IMR-90 (cell line): ENCODE data around the gene ATMIN. TPM values are rescaled to one million over a fixed set of nuclear protein-coding genes. Genes with fewer than 3 reads are reported as not detected.

Experiments
- ATAC-seq: fragments of 200-7000 bp; cut with Tn5 transposase; 2 replicates; pipeline ENCODE4 v1.9.1; 2020; ENCODE audit warnings: low read depth, mild to moderate bottlenecking, moderate library complexity
- BruUV-seq: library from RNA; stranded (reverse); fragments of 400-500 nt; replicated peaks from 2 replicates; lab custom pipeline; 2021; lab: Mats Ljungman, UMichigan
- CTCF ChIA-PET: fragments of 300-600 bp; formaldehyde crosslinking; extraction: SDS; loops from one replicate; lab custom pipeline; 2021; ENCODE audit warnings: antibody characterized with exemption; lab: Yijun Ruan, JAX
- POLR2A ChIA-PET: fragments of 300-600 bp; sonication (Branson Sonifier 250); formaldehyde crosslinking; loops from one replicate; lab custom pipeline; 2022; ENCODE audit warnings: antibody characterized with exemption; ENCODE audit not compliant: unreplicated experiment; lab: Charles Lee
- DNase-seq: peaks from one replicate; pipeline ENCODE4 v3.0.0; 2013
- H2AFZ ChIP-seq: replicated peaks from 2 replicates; pipeline ENCODE3; 2013; ENCODE audit warnings: low read length, mild to moderate bottlenecking; ENCODE audit not compliant: poor library complexity
- H2AK5ac ChIP-seq: 2 replicates; pipeline ENCODE4 v1.6.1; 2013; ENCODE audit warnings: low read depth, low read length, inconsistent platforms
- H2AK9ac ChIP-seq: replicated peaks from 2 replicates; pipeline ENCODE3; 2013; ENCODE audit warnings: mild to moderate bottlenecking, low read depth, low read length, moderate library complexity; ENCODE audit not compliant: poor library complexity
- H2BK120ac ChIP-seq: 2 replicates; pipeline ENCODE4 v1.6.1; 2013; ENCODE audit warnings: low read depth, low read length, inconsistent platforms
- H2BK15ac ChIP-seq: 3 replicates; pipeline ENCODE4 v1.6.1; 2013; ENCODE audit warnings: low read depth, low read length, inconsistent platforms
- H2BK20ac ChIP-seq: 2 replicates; pipeline ENCODE4 v1.6.1; 2013; ENCODE audit warnings: low read depth, mild to moderate bottlenecking, inconsistent platforms, low read length, moderate library complexity
- H2BK5ac ChIP-seq: 2 replicates; pipeline ENCODE4 v1.6.1; 2013; ENCODE audit warnings: mild to moderate bottlenecking, low read depth, low read length, inconsistent platforms; ENCODE audit not compliant: poor library complexity, severe bottlenecking
- H3K14ac ChIP-seq: replicated peaks from 2 replicates; pipeline ENCODE4 v1.6.1; 2013; ENCODE audit warnings: low read depth, low read length, inconsistent platforms
- H3K18ac ChIP-seq: 2 replicates; pipeline ENCODE4 v1.6.1; 2013; ENCODE audit warnings: low read depth, low read length, control low read depth
- H3K23ac ChIP-seq: 2 replicates; pipeline ENCODE4 v1.6.1; 2013; ENCODE audit warnings: low read depth, low read length, inconsistent platforms
- H3K27ac ChIP-seq: 2 replicates; pipeline ENCODE4 v1.5.1; 2013; ENCODE audit warnings: mild to moderate bottlenecking, control low read depth, low read length; ENCODE audit not compliant: insufficient read depth
- H3K27me3 ChIP-seq: 2 replicates; pipeline ENCODE4 v1.6.1; 2013; ENCODE audit warnings: low read length; ENCODE audit not compliant: control insufficient read depth, insufficient read depth
- H3K36me3 ChIP-seq: 2 replicates; pipeline ENCODE4 v1.6.1; 2013; ENCODE audit warnings: low read length, mixed read lengths; ENCODE audit not compliant: control insufficient read depth, insufficient read depth
- H3K4ac ChIP-seq: 2 replicates; pipeline ENCODE4 v1.6.1; 2013; ENCODE audit warnings: low read depth, low read length, inconsistent platforms
- H3K4me1 ChIP-seq: 2 replicates; pipeline ENCODE4 v1.6.1; 2013; ENCODE audit warnings: low read length, mixed read lengths; ENCODE audit not compliant: control insufficient read depth, insufficient read depth
- H3K4me2 ChIP-seq: 2 replicates; pipeline ENCODE4 v1.6.1; 2013; ENCODE audit warnings: low read depth, mild to moderate bottlenecking, control low read depth, low read length, moderate library complexity
- H3K4me3 ChIP-seq: 2 replicates; pipeline ENCODE4 v1.5.1; 2013; ENCODE audit warnings: low read depth, mild to moderate bottlenecking, control low read depth, low read length, moderate library complexity; ENCODE audit not compliant: insufficient read depth
- H3K56ac ChIP-seq: 2 replicates; pipeline ENCODE4 v1.6.1; 2013; ENCODE audit warnings: low read length, inconsistent platforms; ENCODE audit not compliant: insufficient read depth; ENCODE audit errors: extremely low read depth
- H3K79me1 ChIP-seq, 2 experiments: 2 replicates each; pipeline ENCODE4 v1.6.1; 2013; ENCODE audit warnings: low read length in 2 of 2, inconsistent platforms in 1 of 2, low read depth in 1 of 2
- H3K9ac ChIP-seq: 2 replicates; pipeline ENCODE4 v1.6.1; 2013; ENCODE audit warnings: low read depth, low read length, control low read depth
- H3K9me1 ChIP-seq: 2 replicates; pipeline ENCODE4 v1.6.1; 2013; ENCODE audit warnings: low read length, inconsistent platforms; ENCODE audit not compliant: insufficient read depth
- H3K9me3 ChIP-seq: 2 replicates; pipeline ENCODE4 v1.6.1; 2013; ENCODE audit warnings: low read length; ENCODE audit not compliant: control insufficient read depth, insufficient read depth
- H4K20me1 ChIP-seq: 2 replicates; pipeline ENCODE4 v1.6.1; 2013; ENCODE audit warnings: low read length, inconsistent platforms; ENCODE audit not compliant: insufficient read depth
- H4K5ac ChIP-seq: 2 replicates; pipeline ENCODE4 v1.6.1; 2013; ENCODE audit warnings: mild to moderate bottlenecking, low read depth, low read length, control low read depth
- H4K8ac ChIP-seq, 2 experiments: 2 replicates each; pipeline ENCODE4 v1.6.1; 2013; ENCODE audit warnings: low read depth in 2 of 2, low read length in 2 of 2, control low read depth in 1 of 2, inconsistent platforms in 1 of 2
- H4K91ac ChIP-seq: 2 replicates; pipeline ENCODE4 v1.6.1; 2013; ENCODE audit warnings: low read depth, low read length, inconsistent platforms; ENCODE audit not compliant: insufficient read depth
- CEBPB ChIP-seq: IDR thresholded peaks from 2 replicates; pipeline ENCODE4 v1.6.1; 2012; ENCODE audit warnings: low read depth, low read length, improper control_type of control experiment
- ELK1 ChIP-seq: fragments of 150-350 bp; IDR thresholded peaks from 2 replicates; pipeline ENCODE4 v1.6.1; 2016; ENCODE audit warnings: low read depth, mild to moderate bottlenecking, low read length, moderate library complexity, borderline replicate concordance
- FOS ChIP-seq: fragments of 150-350 bp; IDR thresholded peaks from 2 replicates; pipeline ENCODE4 v1.6.1; 2016; ENCODE audit warnings: low read depth, low read length
- MAFK ChIP-seq: IDR thresholded peaks from 2 replicates; pipeline ENCODE4 v1.6.1; 2012; ENCODE audit warnings: low read depth, low read length, improper control_type of control experiment
- MXI1 ChIP-seq: IDR thresholded peaks from 2 replicates; pipeline ENCODE4 v1.6.1; 2012; ENCODE audit warnings: low read depth, mild to moderate bottlenecking, low read length, moderate library complexity, borderline replicate concordance
- RAD21 ChIP-seq: IDR thresholded peaks from 2 replicates; pipeline ENCODE4 v1.6.1; 2012; ENCODE audit warnings: low read length, improper control_type of control experiment
- RFX5 ChIP-seq: IDR thresholded peaks from 2 replicates; pipeline ENCODE4 v1.8.0; 2012; ENCODE audit warnings: low read depth, mild to moderate bottlenecking, low read length, moderate library complexity
- whole genome bisulfite sequencing, 2 experiments: methylation state at CpG; one replicate each; pipeline versions ENCODE4 v1.1.5 to v1.1.7; 2013; ENCODE audit warnings: missing lambda C conversion rate in 2 of 2; ENCODE audit not compliant: insufficient read length in 1 of 2; ENCODE audit errors: extremely low coverage in 2 of 2; 5-methylcytosine and 5-hydroxymethylcytosine counted together
- dilution Hi-C: fragments of 300-500 bp; cut with HindIII; formaldehyde crosslinking; loops from one replicate; pipeline ENCODE4 v1.14.3; 2018; ENCODE audit warnings: low sequenced_read_pairs; ENCODE audit not compliant: unreplicated experiment
- in situ Hi-C: fragments of 300-500 bp; cut with MboI; formaldehyde crosslinking; loops from 3 replicates; pipeline ENCODE4 v1.14.3; 2019; ENCODE audit warnings: low sequenced_read_pairs, inconsistent platforms, mixed read lengths
- intact Hi-C: fragments of 100-400 bp; cut with micrococcal nuclease; formaldehyde crosslinking; loops from 2 replicates; pipeline ENCODE4 v1.10.0; 2022
- polyA plus RNA-seq, 3 experiments: library from polyadenylated mRNA; depleted of rRNA; stranded (reverse); fragments of >200 nt; gene quantifications; 2 replicates each; pipeline ENCODE4 v1.2.3, GENCODE V29; 2012; ENCODE audit warnings: low replicate concordance in 1 of 3
- total RNA-seq: library from RNA; depleted of rRNA; stranded (reverse); fragments of >200 nt; gene quantifications from 2 replicates; pipeline ENCODE4 v1.2.3, GENCODE V29; 2012

The ATMIN gene
- total and polyA plus RNA-seq, 2 of the 4 experiments (the other 2 are of a cell fraction), result 15.8 to 45.9 TPM

DNA sequence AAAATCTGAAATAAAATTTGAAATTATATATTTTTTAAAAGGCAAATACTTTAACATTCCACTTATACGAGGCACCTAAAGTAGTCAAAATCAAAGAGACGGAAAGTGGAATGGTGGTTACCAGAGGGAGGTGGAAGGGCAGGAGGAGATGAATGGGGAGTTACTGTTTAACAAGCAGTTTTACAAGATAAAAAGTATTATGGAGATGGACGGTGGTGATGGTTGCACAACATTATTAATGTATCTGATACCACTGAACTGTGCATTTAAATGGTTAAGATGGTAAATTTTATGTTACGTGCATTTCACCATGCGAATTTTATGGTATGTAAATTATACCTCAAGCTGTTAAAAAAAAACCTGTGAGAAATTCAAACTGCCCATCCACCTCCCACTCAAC is 34.3 kb upstream of the ATMIN start:
- Histone ChIP-seq H3K14ac (no peak overlapping the region), H4K8ac (no peak overlapping the region), H4K20me1 (peaks cover 11% of the 10 kb centered on the region), H3K27me3 (no peaks in the 10 kb centered on the region), H2AK9ac (no peak overlapping the region), H2AK5ac (no peak overlapping the region), H2BK15ac (no peak overlapping the region), H2BK5ac (no peak overlapping the region), H3K4me2 (no peak overlapping the region), H3K56ac (no peak overlapping the region), H3K9me1 (peaks cover 2% of the 10 kb centered on the region; the same call in 1 of the 2 replicates), H3K4ac (no peak overlapping the region), H2AFZ (no peak overlapping the region), H3K9ac (no peak overlapping the region), H3K4me3 (no peak overlapping the region), H3K18ac (no peak overlapping the region), H4K91ac (no peak overlapping the region), H3K27ac (no peak overlapping the region), H4K5ac (no peak overlapping the region), H3K4me1 (peaks cover 6% of the 10 kb centered on the region; the same call in 1 of the 2 replicates), H3K79me1 (peaks cover 7 to 51% of the 10 kb centered on the region in 2 experiments; a peak in 3 of 4 replicates), H3K9me3 (no peaks in the 10 kb centered on the region), H2BK20ac (no peak overlapping the region), H3K23ac (no peak overlapping the region), H3K36me3 (no peaks in the 10 kb centered on the region), H2BK120ac (no peak overlapping the region)
- no CpG with 5 or more reads among the region's 5 CpGs for WGBS, 2 experiments
- intact Hi-C loops (no loop called here), in situ Hi-C loops (no loop called here), dilution Hi-C loops (no loop called here)
- ATAC-seq (no peak), DNase-seq (no peak)
- ChIA-PET POLR2A (no interaction called here), CTCF (interaction anchor here (0.6 to 0.7 kb wide), 2 partner anchors 77 to 204 kb away, joined by 4 read pairs; no protein-coding TSS in a partner anchor)
- TF ChIP-seq CEBPB (no peak), RFX5 (no peak), ELK1 (no peak), FOS (no peak), MXI1 (no peak), RAD21 (no peak), MAFK (no peak)
- BruUV-seq, result no TSS peak
